ENCODE data around the gene TAC4.

- TF ChIP-seq CTCF (IDR thresholded peaks at IDR 0.05; ENCODE audit: borderline replicate concordance, extremely low read depth, low read length, poor library complexity, severe bottlenecking) (no peak), EZH2 (IDR thresholded peaks at IDR 0.05; ENCODE audit: borderline replicate concordance, low read depth, low read length, severe bottlenecking) (no peak)
These were observed 49.0 kb upstream of the TAC4 start for GRCh38 chr17:49896860-49897259.
